Neural cell (in vitro differentiated cells): ENCODE data around the gene FADS3. TPM values are rescaled to one million over a fixed set of nuclear protein-coding genes. Genes with fewer than 3 reads are reported as not detected.

Experiments used
- H2AFZ ChIP-seq: fragments of 200-600, 300-800 bp; sonication (generic), shearing (Covaris generic); 2 replicates; pipeline ENCODE4 v1.6.0; 2014; ENCODE audit warnings: low read depth, mild to moderate bottlenecking, antibody characterized with exemption, low read length, moderate library complexity
- H3F3A ChIP-seq: fragments of 200-600 bp; shearing (Covaris generic); 2 replicates; pipeline ENCODE4 v1.6.1; 2016; ENCODE audit warnings: mild to moderate bottlenecking, moderate library complexity, mixed read lengths, antibody characterized with exemption, low read length; ENCODE audit not compliant: insufficient read depth, poor library complexity, severe bottlenecking
- H3K27ac ChIP-seq: fragments of 200-600, 300-800 bp; sonication (generic), shearing (Covaris generic); 2 replicates; pipeline ENCODE4 v1.5.1; 2014; ENCODE audit warnings: mild to moderate bottlenecking, low read length, moderate library complexity
- H3K27me3 ChIP-seq: fragments of 300-800, 200-600 bp; sonication (generic), shearing (Covaris generic); 2 replicates; pipeline ENCODE4 v1.6.0; 2014; ENCODE audit warnings: mild to moderate bottlenecking, low read depth, low read length, moderate library complexity; ENCODE audit not compliant: insufficient read depth
- H3K36me3 ChIP-seq: fragments of 300-800, 200-600 bp; sonication (generic), shearing (Covaris generic); 2 replicates; pipeline ENCODE4 v1.5.1; 2014; ENCODE audit warnings: mild to moderate bottlenecking, antibody characterized with exemption, low read length, moderate library complexity; ENCODE audit not compliant: insufficient read depth
- H3K4me2 ChIP-seq: fragments of 300-800, 200-600 bp; sonication (generic), shearing (Covaris generic); 2 replicates; pipeline ENCODE4 v1.6.0; 2014; ENCODE audit warnings: mild to moderate bottlenecking, low read length
- H3K4me3 ChIP-seq: fragments of 300-800, 200-600 bp; sonication (generic), shearing (Covaris generic); 2 replicates; pipeline ENCODE4 v1.5.1; 2014; ENCODE audit warnings: mild to moderate bottlenecking, low read length, moderate library complexity
- H3K79me2 ChIP-seq: fragments of 200-600 bp; shearing (Covaris generic); replicated peaks from 2 replicates; pipeline ENCODE4 v1.6.0; 2014; ENCODE audit warnings: mild to moderate bottlenecking, low read length, moderate library complexity; ENCODE audit not compliant: insufficient read depth
- H3K9ac ChIP-seq: fragments of 300-800, 200-600 bp; sonication (generic), shearing (Covaris generic); 2 replicates; pipeline ENCODE4 v1.6.1; 2016; ENCODE audit warnings: mild to moderate bottlenecking, low read length, mixed read lengths
- H3K9me2 ChIP-seq: fragments of 200-600 bp; shearing (Covaris generic); 2 replicates; pipeline ENCODE4 v1.6.1; 2016; ENCODE audit warnings: mild to moderate bottlenecking, low read length, mixed read lengths; ENCODE audit not compliant: insufficient read depth
- H3K9me3 ChIP-seq: fragments of 200-600, 300-800 bp; sonication (generic), shearing (Covaris generic); 2 replicates; pipeline ENCODE4 v1.6.1; 2016; ENCODE audit warnings: mild to moderate bottlenecking, mixed run types, low read length, moderate library complexity, mixed read lengths
- H4K20me1 ChIP-seq: fragments of 200-600 bp; shearing (Covaris generic); 2 replicates; pipeline ENCODE4 v1.6.1; 2016; ENCODE audit warnings: mild to moderate bottlenecking, mixed run types; ENCODE audit not compliant: insufficient read depth
- EP300 ChIP-seq: fragments of 450-650 bp; conservative IDR thresholded peaks from 2 replicates; pipeline ENCODE4 v1.6.1; 2014; ENCODE audit warnings: antibody characterized with exemption, mild to moderate bottlenecking, moderate library complexity; ENCODE audit not compliant: poor library complexity, severe bottlenecking
- EZH2 ChIP-seq: fragments of 200-600, 300-800 bp; shearing (Covaris generic), sonication (generic); IDR thresholded peaks from 2 replicates; pipeline ENCODE4 v1.6.1; 2014; ENCODE audit warnings: antibody characterized with exemption, low read length, borderline replicate concordance, mild to moderate bottlenecking; ENCODE audit not compliant: insufficient read depth, poor library complexity, severe bottlenecking
- MXI1 ChIP-seq: fragments of 450-650 bp; conservative IDR thresholded peaks from 2 replicates; pipeline ENCODE4 v1.6.1; 2014; ENCODE audit warnings: antibody characterized with exemption, mild to moderate bottlenecking; ENCODE audit not compliant: poor library complexity, severe bottlenecking
- POLR2AphosphoS5 ChIP-seq: IDR thresholded peaks from 2 replicates; pipeline ENCODE4 v1.6.1; 2012
- RAD21 ChIP-seq: fragments of 450-650 bp; conservative IDR thresholded peaks from 2 replicates; pipeline ENCODE4 v1.6.1; 2014; ENCODE audit warnings: antibody characterized with exemption, mild to moderate bottlenecking, moderate library complexity
- REST ChIP-seq: IDR thresholded peaks from 2 replicates; pipeline ENCODE4 v1.6.1; 2012; ENCODE audit warnings: borderline replicate concordance
- SMC3 ChIP-seq: fragments of 450-650 bp; conservative IDR thresholded peaks from 2 replicates; pipeline ENCODE4 v1.6.1; 2014; ENCODE audit warnings: antibody characterized with exemption, mild to moderate bottlenecking, moderate library complexity; ENCODE audit not compliant: poor library complexity
- TAF1 ChIP-seq: IDR thresholded peaks from 2 replicates; pipeline ENCODE4 v1.6.1; 2012; ENCODE audit warnings: low read depth
- polyA plus RNA-seq: library from polyadenylated mRNA; depleted of rRNA; stranded (reverse); fragments of >200 nt; gene quantifications from 2 replicates; pipeline ENCODE4 v1.2.3, GENCODE V29; 2014
- TF ChIP-seq, protein P1 (sequence below): fragments of 450-650 bp; IDR thresholded peaks from 2 replicates; pipeline ENCODE4 v1.5.1; 2014; ENCODE audit warnings: antibody characterized with exemption, mild to moderate bottlenecking, moderate library complexity; ENCODE audit not compliant: poor library complexity, severe bottlenecking

FADS3 gene
- polyA plus RNA-seq, 1 donor from 2014 or later: 35.4 TPM

- Histone ChIP-seq H3K4me3 (no peak overlapping the region), H3K4me2 (no peak overlapping the region), H3F3A (no peaks in the 10 kb centered on the region), H3K9me2 (no peaks in the 10 kb centered on the region), H3K36me3 (peaks cover 8% of the 10 kb centered on the region), H3K27me3 (no peaks in the 10 kb centered on the region), H3K79me2 (no peaks in the 10 kb centered on the region), H2AFZ (no peak overlapping the region), H3K27ac (no peak overlapping the region), H3K9me3 (no peaks in the 10 kb centered on the region), H3K9ac (no peak overlapping the region), H4K20me1 (no peaks in the 10 kb centered on the region)
- TF ChIP-seq TAF1 (no peak), MXI1 (no peak), RAD21 (no peak), EP300 (no peak), SMC3 (no peak), POLR2AphosphoS5 (no peak), EZH2 (no peak), REST (no peak)
- TF ChIP-seq, protein P1, sequence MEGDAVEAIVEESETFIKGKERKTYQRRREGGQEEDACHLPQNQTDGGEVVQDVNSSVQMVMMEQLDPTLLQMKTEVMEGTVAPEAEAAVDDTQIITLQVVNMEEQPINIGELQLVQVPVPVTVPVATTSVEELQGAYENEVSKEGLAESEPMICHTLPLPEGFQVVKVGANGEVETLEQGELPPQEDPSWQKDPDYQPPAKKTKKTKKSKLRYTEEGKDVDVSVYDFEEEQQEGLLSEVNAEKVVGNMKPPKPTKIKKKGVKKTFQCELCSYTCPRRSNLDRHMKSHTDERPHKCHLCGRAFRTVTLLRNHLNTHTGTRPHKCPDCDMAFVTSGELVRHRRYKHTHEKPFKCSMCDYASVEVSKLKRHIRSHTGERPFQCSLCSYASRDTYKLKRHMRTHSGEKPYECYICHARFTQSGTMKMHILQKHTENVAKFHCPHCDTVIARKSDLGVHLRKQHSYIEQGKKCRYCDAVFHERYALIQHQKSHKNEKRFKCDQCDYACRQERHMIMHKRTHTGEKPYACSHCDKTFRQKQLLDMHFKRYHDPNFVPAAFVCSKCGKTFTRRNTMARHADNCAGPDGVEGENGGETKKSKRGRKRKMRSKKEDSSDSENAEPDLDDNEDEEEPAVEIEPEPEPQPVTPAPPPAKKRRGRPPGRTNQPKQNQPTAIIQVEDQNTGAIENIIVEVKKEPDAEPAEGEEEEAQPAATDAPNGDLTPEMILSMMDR: no peak
Measured at GRCh38 chr11:61863548-61864081, 27.7 kb downstream of the FADS3 start.

DNA sequence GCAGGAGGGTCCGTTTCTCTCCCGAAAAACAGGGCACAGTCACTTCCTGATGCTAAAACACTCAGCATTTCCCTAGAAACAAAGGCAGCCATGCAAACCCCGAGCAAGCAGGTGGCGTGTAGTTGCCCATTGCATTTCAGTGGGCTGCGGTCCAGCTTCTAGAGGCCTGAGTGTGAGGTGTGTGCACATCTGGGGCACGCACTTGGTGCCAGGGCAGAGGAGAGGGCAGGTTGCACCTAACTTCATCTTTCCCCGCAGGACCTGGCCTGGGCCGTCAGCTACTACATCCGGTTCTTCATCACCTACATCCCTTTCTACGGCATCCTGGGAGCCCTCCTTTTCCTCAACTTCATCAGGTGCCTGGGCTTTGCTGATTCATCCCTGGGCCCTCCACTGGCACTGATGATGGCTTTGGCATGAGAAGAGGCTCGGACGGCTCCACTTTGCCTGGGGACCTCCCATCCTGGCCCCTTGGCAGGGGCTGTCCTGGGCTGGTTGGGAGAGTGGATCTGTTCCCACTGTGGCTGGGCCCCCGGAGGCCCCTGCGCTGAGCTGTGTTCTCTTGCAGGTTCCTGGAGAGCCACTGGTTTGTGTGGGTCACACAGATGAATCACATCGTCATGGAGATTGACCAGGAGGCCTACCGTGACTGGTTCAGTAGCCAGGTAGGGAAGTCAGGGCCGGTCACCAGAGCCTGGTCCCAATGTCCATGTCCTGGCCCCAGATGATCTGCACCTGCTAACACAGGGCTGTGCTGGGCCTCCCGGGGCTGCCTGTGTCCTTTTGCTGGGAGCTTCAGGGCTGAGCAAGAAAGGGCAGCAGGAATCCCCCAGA is 28.4 kb downstream of the FADS3 start:
- no peak overlapping the region for H2AFZ ChIP-seq
- H3K27me3 ChIP-seq: no peaks in the 10 kb centered on the region
- no peaks in the 10 kb centered on the region for H3K9me3 ChIP-seq
- H3K9ac ChIP-seq: no peak overlapping the region
- TF ChIP-seq REST: no peak
- TF ChIP-seq POLR2AphosphoS5: no peak
- TF ChIP-seq MXI1: no peak
- no peak for TF ChIP-seq SMC3
- TF ChIP-seq, protein P1: no peak
- no peak for TF ChIP-seq RAD21
- TF ChIP-seq EZH2: no peak
- no peak for TF ChIP-seq EP300
- no peak for TF ChIP-seq TAF1
- H3K4me3 ChIP-seq: no peak overlapping the region
- H3K79me2 ChIP-seq: no peaks in the 10 kb centered on the region
- no peak overlapping the region for H3K4me2 ChIP-seq
- H3K27ac ChIP-seq: no peak overlapping the region
- H3F3A ChIP-seq: no peaks in the 10 kb centered on the region
- H3K36me3 ChIP-seq: peaks cover 8% of the 10 kb centered on the region
- no peaks in the 10 kb centered on the region for H3K9me2 ChIP-seq
- no peaks in the 10 kb centered on the region for H4K20me1 ChIP-seq
